ENCODE measurements around the gene ADK.

GRCh38 chr10:74576586-74576985 lies 425.6 kb downstream of the ADK start:
- TF ChIP-seq CTCF (conservative IDR thresholded peaks at IDR 0.05; ENCODE audit: low read length) (no peak), EZH2phosphoT487 (IDR thresholded peaks at IDR 0.05; ENCODE audit: borderline replicate concordance, low read depth, low read length) (no peak)

Measured in OCI-LY7 (cell line).